Uterus (tissue), 4 donors: ENCODE results near the gene TBC1D2B. TPM values are rescaled to one million over a fixed set of nuclear protein-coding genes. Genes with fewer than 3 reads are reported as not detected.

ENCODE experiments used
- DNase-seq, 2 donors: peaks; one replicate each; pipeline ENCODE4 v3.0.0-alpha.2; 2019 to 2020
- H3K27ac ChIP-seq, 2 donors: fragments of 200-600 bp; sonication (generic); 1 replicate in 1 of 2; 2 replicates in 1 of 2; pipeline ENCODE4 v1.5.1; 2016 to 2018
- H3K27me3 ChIP-seq, 2 donors: fragments of 200-600 bp; sonication (generic); one replicate each; pipeline ENCODE4 v1.5.1; 2018 to 2019; ENCODE audit warnings: control low read depth in 1 of 2
- H3K36me3 ChIP-seq, 2 donors: fragments of 200-600 bp; sonication (generic); one replicate each; pipeline ENCODE4 v1.5.1; 2019; ENCODE audit warnings: control low read depth in 1 of 2
- H3K4me1 ChIP-seq, 2 donors: fragments of 200-600 bp; sonication (generic); one replicate each; pipeline ENCODE4 v1.5.1; 2018 to 2019; ENCODE audit warnings: control low read depth in 1 of 2
- H3K4me3 ChIP-seq, 2 donors: fragments of 200-600 bp; sonication (generic); 1 replicate in 1 of 2; 2 replicates in 1 of 2; pipeline ENCODE4 v1.5.1; 2018 to 2019; ENCODE audit warnings: mild to moderate bottlenecking in 1 of 2
- H3K9me3 ChIP-seq, 2 donors: fragments of 200-600 bp; sonication (generic); one replicate each; pipeline ENCODE4 v1.5.1; 2019; ENCODE audit warnings: control low read depth in 1 of 2
- CTCF ChIP-seq, 4 experiments: fragments of 200-600 bp in 2 of 4; fragments of 450-650 bp in 2 of 4; sonication (generic) in 2 of 4; IDR thresholded peaks; one replicate each; pipeline ENCODE4 v1.5.1; 2016 to 2019; ENCODE audit warnings: antibody characterized with exemption in 4 of 4, mild to moderate bottlenecking in 2 of 4, moderate library complexity in 1 of 4
- POLR2A ChIP-seq, 2 donors: fragments of 450-650 bp; IDR thresholded peaks; one replicate each; pipeline ENCODE4 v1.6.1; 2016; ENCODE audit warnings: antibody characterized with exemption in 2 of 2, mild to moderate bottlenecking in 1 of 2, moderate library complexity in 1 of 2
- intact Hi-C: fragments of 100-400 bp; cut with DNase I; formaldehyde crosslinking; loops from one replicate; pipeline ENCODE4 v1.15.1; 2023; ENCODE audit warnings: low total_unique reads
- total RNA-seq, 4 donors: library from RNA; depleted of rRNA in 3 of 4; stranded (reverse); fragments of >200 nt in 3 of 4; gene quantifications; one replicate each; pipeline versions ENCODE4 v1.1.0 to v1.2.4, GENCODE V29; 2014 to 2023
- donor health status: DM: yes; HTN: yes; CAD: no.

TBC1D2B gene
- total RNA-seq, 4 donors from 2014 or later, result 27.7 to 89.0 (median 57.9) TPM

GRCh38 chr15:78071383-78071782, 6.1 kb downstream of the TBC1D2B start:
- TF ChIP-seq POLR2A (IDR thresholded peaks at IDR 0.05) (no peak), CTCF (IDR thresholded peaks at IDR 0.05) (no peak)
- Histone ChIP-seq H3K9me3 (no peaks in the 10 kb centered on the region), H3K27ac (peak overlapping the region; percentile 80 to 92), H3K4me1 (peaks cover 12 to 34% of the 10 kb centered on the region in 2 donors), H3K27me3 (no peaks in the 10 kb centered on the region), H3K4me3 (no peak overlapping the region), H3K36me3 (no peaks in the 10 kb centered on the region)
- intact Hi-C loops, result loop anchor here (10.0 kb wide), 1 partner anchor 67 kb away; no protein-coding TSS in a partner anchor
- DNase-seq, result no peak

- intact Hi-C loops, result loop anchor here (10.0 kb wide), 1 partner anchor 65 kb away; no protein-coding TSS in a partner anchor
- H3K4me1 ChIP-seq, result peaks cover 21 to 40% of the 10 kb centered on the region in 2 donors
Observed at GRCh38 chr15:78070049-78070700, 7.3 kb downstream of the TBC1D2B start.

GRCh38 chr15:78069462-78070029, 8.0 kb downstream of the TBC1D2B start:
- peak overlapping the region; percentile 82 to 92 for H3K27ac ChIP-seq
- DNase-seq, result no peak
- H3K4me1 ChIP-seq, result peaks cover 21 to 47% of the 10 kb centered on the region in 2 donors
- H3K36me3 ChIP-seq, result no peaks in the 10 kb centered on the region
- intact Hi-C loops, result loop anchor here (10.0 kb wide), 1 partner anchor 65 kb away; no protein-coding TSS in a partner anchor
- no peaks in the 10 kb centered on the region for H3K27me3 ChIP-seq
- H3K9me3 ChIP-seq, result no peaks in the 10 kb centered on the region
- TF ChIP-seq CTCF (IDR thresholded peaks at IDR 0.05) (no peak), POLR2A (IDR thresholded peaks at IDR 0.05) (no peak)
- no peak overlapping the region for H3K4me3 ChIP-seq

More at GRCh38 chr15:78070049-78070700, 7.3 kb downstream of the TBC1D2B start:
- DNase-seq, result no peak
- H3K36me3 ChIP-seq, result no peaks in the 10 kb centered on the region
- H3K27me3 ChIP-seq, result no peaks in the 10 kb centered on the region
- H3K4me3 ChIP-seq, result no peak overlapping the region
- H3K27ac ChIP-seq, result peak overlapping the region; percentile 82 to 92
- H3K9me3 ChIP-seq, result no peaks in the 10 kb centered on the region
- no peak for TF ChIP-seq CTCF (IDR thresholded peaks at IDR 0.05)
- no peak for TF ChIP-seq POLR2A (IDR thresholded peaks at IDR 0.05)

- H3K4me3 ChIP-seq, result no peak overlapping the region
- H3K36me3 ChIP-seq, result no peaks in the 10 kb centered on the region
- no peak for DNase-seq
- intact Hi-C loops, result no loop called here
- no peaks in the 10 kb centered on the region for H3K27me3 ChIP-seq
- peaks cover 21 to 47% of the 10 kb centered on the region in 2 donors for H3K4me1 ChIP-seq
- H3K9me3 ChIP-seq, result no peaks in the 10 kb centered on the region
- H3K27ac ChIP-seq, result peak overlapping the region; percentile 82 to 92
- TF ChIP-seq POLR2A (IDR thresholded peaks at IDR 0.05) (no peak), CTCF (IDR thresholded peaks at IDR 0.05) (no peak)
Observed at GRCh38 chr15:78069052-78069414, 8.5 kb downstream of the TBC1D2B start.
